ENCODE measurements around the gene GNPDA1.

Gene GNPDA1

GRCh38 chr5:141994511-141995136, 18.2 kb downstream of the GNPDA1 start:
- DNase-seq (ENCODE audit: low spot score), result no peak

- DNase-seq (ENCODE audit: low spot score), result peak; percentile 46
These were observed 20.4 kb downstream of the GNPDA1 start for GRCh38 chr5:141992349-141992963.

- no peak for DNase-seq (ENCODE audit: low spot score)
These were observed 23.1 kb downstream of the GNPDA1 start for GRCh38 chr5:141989720-141990119.

GRCh38 chr5:141986072-141986471, 26.8 kb downstream of the GNPDA1 start:
- no peak for DNase-seq (ENCODE audit: low spot score)

- DNase-seq (ENCODE audit: low spot score), result no peak
These were observed 30.2 kb downstream of the GNPDA1 start for GRCh38 chr5:141982626-141983025.

- DNase-seq (ENCODE audit: low spot score), result no peak
These were observed 34.4 kb downstream of the GNPDA1 start for GRCh38 chr5:141978389-141978788.

GRCh38 chr5:141976176-141976575, 36.7 kb downstream of the GNPDA1 start:
- no peak for DNase-seq (ENCODE audit: low spot score)

- DNase-seq (ENCODE audit: low spot score), result no peak
These were observed 38.8 kb downstream of the GNPDA1 start for GRCh38 chr5:141973871-141974595.

GRCh38 chr5:141969783-141970771, 42.8 kb downstream of the GNPDA1 start:
- no peak for DNase-seq (ENCODE audit: low spot score)

GRCh38 chr5:141968914-141969608, 43.8 kb downstream of the GNPDA1 start, which contains the start of gene RNF14:
RNF14 (plus strand) TSS chr5:141969105; CDS start chr5:141973589, 4,484 bp downstream.
- peak; percentile 96 for DNase-seq (ENCODE audit: low spot score)

- no peak for DNase-seq (ENCODE audit: low spot score)
These were observed 45.9 kb downstream of the GNPDA1 start for GRCh38 chr5:141966963-141967333.

- no peak for DNase-seq (ENCODE audit: low spot score)
These were observed 46.4 kb downstream of the GNPDA1 start for GRCh38 chr5:141966275-141966962.

- DNase-seq (ENCODE audit: low spot score), result no peak
These were observed 47.8 kb downstream of the GNPDA1 start for GRCh38 chr5:141965071-141965470.

GRCh38 chr5:141963701-141964100, 49.1 kb downstream of the GNPDA1 start:
- no peak for DNase-seq (ENCODE audit: low spot score)

- DNase-seq (ENCODE audit: low spot score), result no peak
These were observed 51.4 kb downstream of the GNPDA1 start for GRCh38 chr5:141961466-141961865.

GRCh38 chr5:141960449-141961323, 52.1 kb downstream of the GNPDA1 start:
- DNase-seq (ENCODE audit: low spot score), result peak; percentile 85

- peak; percentile 50 for DNase-seq (ENCODE audit: low spot score)
These were observed 52.8 kb downstream of the GNPDA1 start for GRCh38 chr5:141960018-141960417.

GRCh38 chr5:141958546-141959172, 54.2 kb downstream of the GNPDA1 start:
- DNase-seq (ENCODE audit: low spot score), result no peak

- DNase-seq (ENCODE audit: low spot score), result no peak
These were observed 54.7 kb downstream of the GNPDA1 start, which contains the start of gene PCDH12 for GRCh38 chr5:141958113-141958512. PCDH12 (minus strand) TSS chr5:141958202; CDS start chr5:141957851, 351 bp downstream.
